T47D (cell line): Measurements from ENCODE around the gene MB21D2.

ENCODE experiments used
- DNase-seq, 2 experiments: peaks; one replicate each; pipeline versions ENCODE4 v3.0.0 to v3.0.0-alpha.2; 2011 to 2012; ENCODE audit warnings: low read depth in 1 of 2, low spot score in 1 of 2
- JUND ChIP-seq: IDR thresholded peaks from 2 replicates; pipeline ENCODE4 v1.6.1; 2012; ENCODE audit warnings: low read depth
- in situ Hi-C: cut with HindIII; loops from 2 replicates; pipeline ENCODE4 v1.10.0; 2016; ENCODE audit warnings: low sequenced_read_pairs, low pct_unique_long_range_greater_than_20kb

MB21D2 gene

DNA sequence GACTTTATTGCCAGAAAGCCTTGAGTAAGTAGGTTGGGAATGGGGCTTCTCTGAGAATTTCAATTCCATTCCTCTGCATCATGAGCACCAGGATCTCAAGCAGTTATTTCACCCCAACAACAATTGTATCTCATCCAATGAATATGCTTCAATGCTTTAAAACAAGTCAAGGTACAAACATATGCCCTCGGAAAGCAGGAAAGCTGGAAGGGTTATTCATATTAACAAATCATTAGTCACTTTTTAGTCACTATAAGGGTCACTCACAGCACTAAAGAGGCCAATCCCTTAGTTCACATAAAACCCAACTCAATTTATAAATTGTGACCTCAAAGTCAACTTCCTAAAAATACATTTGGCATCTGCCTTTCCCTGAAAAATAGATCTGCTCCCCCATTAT is 16.2 kb downstream of the MB21D2 start:
- in situ Hi-C loops: no loop called here
- DNase-seq: no peak
- no peak for TF ChIP-seq JUND

DNA sequence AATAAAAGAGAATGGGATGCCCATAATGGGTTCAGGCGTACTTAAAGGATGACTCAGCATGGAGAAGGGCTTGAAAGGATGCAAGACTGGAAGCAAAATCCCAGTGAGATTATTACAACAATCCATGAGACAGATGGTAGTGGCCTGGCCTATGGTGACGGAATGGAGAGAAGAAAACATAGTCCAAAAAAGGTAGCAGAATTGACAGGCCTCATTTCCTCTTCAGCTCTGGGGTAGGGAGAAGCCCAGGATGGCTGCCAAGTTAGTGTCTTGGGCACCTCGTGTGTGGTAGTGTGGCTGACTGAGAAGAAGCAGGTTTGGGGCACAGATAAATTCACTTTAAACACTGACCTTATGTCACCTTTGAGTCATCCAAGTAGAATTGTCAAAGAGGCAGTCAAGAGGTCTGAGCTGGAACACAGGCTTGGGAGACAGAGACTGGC is 18.1 kb downstream of the MB21D2 start:
- in situ Hi-C loops: no loop called here
- TF ChIP-seq JUND: no peak
- no peak for DNase-seq

DNA sequence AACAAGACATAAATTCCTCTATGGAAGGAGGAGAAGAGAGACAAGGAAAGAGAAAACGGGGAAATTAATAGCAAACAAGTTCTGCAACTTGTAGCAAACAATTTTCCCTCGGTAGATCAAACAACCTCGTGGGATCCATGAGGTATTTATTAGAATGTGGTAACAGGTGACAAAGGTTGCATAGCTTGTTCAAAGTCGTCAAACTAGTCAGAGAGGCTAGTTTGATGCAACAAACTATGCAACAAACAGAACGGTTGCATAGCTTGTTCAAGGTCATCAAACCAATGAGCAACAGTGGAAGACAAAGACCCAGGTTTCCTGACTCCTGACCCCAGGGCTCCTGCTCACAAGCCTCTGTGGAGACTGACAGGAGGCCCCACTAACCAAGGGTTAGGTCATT is 20.7 kb downstream of the MB21D2 start:
- TF ChIP-seq JUND: peak; percentile 74
- DNase-seq: peak in 1 of 2 experiments; percentile 90
- in situ Hi-C loops: no loop called here

DNA sequence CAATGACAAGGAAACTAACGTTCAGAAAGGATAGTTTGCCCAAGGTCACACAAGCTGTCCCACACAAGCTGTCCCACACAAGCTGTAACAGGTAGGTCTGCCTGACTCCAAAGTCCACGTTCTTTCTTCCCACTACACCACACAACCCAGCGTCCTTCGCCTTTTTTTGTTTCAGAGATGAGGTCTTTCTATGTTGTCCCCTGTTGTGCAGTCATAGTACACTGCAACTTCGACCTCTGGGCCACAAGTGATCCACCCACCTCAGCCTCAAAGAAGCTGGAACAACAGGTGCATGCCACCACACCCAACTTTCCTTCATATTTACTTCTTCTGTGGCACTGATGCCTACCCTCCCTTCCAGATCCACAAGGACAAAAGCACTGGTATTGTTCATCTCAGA is 21.4 kb downstream of the MB21D2 start:
- TF ChIP-seq JUND: no peak
- DNase-seq: no peak

DNA sequence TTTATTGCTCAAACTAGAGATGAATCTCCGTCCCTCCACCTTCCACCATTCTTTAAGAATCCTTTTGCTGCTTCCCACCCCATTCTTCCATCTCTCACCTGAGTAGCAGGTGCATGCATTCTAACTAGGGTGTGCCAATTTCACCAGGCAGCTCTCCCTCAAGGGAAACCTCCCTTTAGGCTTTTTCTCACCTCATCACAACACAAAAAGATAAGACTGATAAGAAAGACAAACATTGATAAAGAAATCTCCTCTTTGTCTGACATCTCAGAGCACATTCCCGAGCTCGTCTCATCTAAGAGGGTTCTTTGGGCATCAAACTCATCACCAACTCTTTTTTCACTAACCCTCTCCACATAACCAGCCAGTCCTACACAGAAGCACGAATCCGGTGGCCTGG is 23.0 kb downstream of the MB21D2 start:
- no peak for DNase-seq
- TF ChIP-seq JUND: no peak
- in situ Hi-C loops: no loop called here

More for the DNA sequence above, 21.4 kb downstream of the MB21D2 start:
- in situ Hi-C loops: no loop called here

DNA sequence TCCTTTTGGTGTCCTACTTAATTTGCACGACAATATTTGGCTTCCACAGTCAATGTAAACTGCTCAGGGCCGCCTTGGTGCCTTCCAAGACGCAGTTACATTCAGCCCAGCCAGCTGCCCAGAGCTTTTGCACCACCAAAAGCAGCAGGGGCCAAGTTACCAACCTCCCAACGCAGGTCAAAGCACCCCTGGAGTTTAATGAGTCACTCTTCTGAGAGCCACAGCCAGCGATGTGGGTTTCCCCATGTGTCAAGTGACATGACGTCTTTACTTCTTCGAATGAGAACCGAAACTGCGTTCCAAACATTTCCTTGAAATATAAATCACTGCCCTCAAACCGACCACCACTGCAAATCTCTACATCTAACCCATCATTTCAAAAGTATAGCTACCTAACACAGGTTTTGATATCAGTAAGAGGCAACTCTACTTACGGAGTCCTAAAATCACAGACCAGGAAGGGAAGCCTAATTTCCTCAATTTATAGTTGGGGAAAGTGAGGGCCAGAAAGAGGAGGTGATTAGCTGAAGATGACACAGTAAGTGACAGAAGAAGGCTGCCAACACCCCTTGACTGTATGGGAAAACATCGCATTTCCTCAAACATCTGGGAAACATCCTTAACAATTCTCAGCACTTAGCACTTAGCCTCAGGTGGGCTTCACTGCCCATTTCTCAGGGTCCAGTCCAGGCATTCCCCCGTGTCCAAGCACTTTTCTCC is 24.5 kb downstream of the MB21D2 start:
- in situ Hi-C loops: no loop called here
- TF ChIP-seq JUND: no peak
- DNase-seq: peak in 1 of 2 experiments; percentile 83

DNA sequence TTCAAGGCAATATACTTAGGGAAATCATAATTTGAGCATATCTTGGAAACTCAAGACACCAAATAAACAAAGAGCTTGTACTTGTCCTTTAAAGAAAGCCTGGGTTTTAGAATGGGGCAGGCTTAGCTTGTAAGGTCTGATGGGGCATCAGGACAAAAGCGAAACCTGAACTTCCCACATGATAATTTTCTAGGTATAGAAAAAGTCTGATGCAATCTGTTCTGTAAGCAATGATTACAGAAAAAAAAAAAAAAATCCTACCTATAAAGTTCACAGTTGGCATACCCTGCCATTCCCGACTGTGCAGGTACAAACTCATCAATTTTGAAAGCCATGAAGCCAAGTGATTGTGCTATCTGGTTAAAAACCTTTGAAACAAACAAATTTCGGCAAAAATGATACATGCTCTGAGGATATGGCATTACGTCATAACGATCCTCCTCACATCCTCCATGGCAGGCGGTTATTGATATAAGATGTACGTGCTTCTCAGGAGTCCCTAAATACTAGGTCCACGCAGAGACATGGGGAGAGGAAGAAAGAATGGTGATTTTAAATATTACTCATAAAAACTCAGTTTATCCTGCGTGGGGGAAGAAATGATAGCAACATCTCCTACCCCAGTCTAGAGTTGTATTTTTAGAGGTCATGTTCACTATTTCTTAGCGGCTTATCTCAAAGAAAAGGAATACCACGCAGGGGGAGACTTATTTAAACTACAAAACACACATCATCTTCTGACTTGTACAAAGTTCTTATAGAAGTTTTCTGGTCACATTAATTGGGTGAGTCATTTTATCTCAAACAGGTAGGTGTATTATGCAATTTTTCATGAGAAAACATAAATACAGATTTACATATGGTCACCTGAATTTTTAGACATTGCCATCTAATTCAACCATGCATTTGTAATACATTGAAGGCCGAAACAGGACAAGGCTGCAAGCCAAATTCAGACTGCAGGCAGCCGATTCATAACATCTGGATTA is 27.0 kb downstream of the MB21D2 start:
- in situ Hi-C loops: no loop called here
- no peak for DNase-seq
- no peak for TF ChIP-seq JUND

DNA sequence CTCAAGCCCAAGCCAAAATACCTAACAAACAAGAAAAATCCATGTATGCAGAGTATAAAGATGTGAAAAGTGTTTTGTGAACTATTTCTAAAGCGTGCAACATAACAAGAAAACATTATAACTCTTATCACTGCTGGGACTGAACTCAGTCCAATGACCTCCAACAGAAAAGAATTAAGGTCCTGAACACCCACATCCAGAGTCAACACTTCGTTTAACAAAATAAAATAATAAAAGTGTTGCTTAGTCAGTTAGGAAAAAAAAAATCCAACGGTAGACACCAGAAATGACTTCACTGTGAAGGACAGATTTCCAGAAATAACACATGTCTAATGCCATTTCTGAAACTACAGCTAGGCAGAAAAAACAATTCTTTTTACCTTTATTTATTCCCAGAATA is 28.0 kb downstream of the MB21D2 start:
- TF ChIP-seq JUND: no peak
- in situ Hi-C loops: no loop called here
- no peak for DNase-seq

DNA sequence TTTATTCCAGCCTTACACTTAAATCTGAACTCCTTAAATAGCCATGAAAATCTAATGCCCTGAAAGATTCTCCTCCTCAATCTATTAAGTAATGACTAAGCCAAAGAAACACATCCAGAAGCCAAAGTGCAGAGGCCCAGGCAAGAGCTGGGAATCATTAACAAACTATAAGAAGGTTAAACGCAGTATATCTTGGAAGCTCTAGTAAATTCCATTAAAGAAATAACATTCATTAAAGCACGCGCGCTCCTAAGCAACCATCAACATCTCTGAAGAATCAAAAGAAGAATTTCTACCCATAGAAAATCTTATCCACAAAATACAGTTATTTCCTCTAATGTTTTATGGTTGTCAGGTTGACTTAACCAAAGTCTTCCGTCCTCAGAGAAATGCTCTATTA is 29.5 kb downstream of the MB21D2 start:
- DNase-seq: no peak
- in situ Hi-C loops: no loop called here
- no peak for TF ChIP-seq JUND

DNA sequence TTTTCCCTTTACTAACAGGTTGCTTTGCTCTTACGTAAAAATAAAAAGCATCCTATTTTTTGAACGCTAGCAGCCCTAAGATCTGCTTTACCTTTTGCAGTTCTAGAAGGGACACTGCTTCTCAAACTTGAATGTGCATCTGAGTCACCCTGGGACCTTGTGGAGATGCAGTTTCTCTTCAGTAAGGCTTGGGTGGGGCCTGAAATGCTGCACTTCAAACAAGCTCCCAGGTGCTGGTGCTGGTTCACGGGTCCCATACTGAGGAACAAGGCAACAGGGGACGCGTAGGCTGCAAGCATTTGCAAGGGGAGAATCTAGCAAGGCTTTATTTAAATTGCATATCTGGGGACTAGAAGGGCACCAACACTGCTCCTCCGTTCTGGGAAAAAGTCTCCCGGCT is 30.0 kb downstream of the MB21D2 start:
- in situ Hi-C loops: no loop called here
- no peak for TF ChIP-seq JUND
- no peak for DNase-seq

DNA sequence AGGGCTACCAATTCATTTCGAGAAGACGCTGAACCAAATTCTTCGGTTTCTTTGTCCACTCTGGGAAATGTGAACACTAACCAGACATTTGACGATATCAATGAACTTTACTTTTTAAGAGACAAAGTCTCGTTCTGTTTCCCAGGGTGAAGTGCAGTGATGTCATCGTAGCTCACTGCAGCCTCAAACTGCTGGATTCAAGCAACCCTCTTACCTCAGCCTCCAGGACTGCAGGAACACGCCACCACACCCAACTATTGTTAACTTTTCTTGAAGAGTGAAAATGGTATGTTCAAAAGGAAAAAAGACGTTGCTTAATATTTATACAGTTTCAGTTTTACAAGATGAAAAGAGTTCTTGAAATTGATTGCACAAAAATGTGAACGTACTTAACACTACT is 30.6 kb downstream of the MB21D2 start:
- TF ChIP-seq JUND: no peak
- no peak for DNase-seq
- in situ Hi-C loops: no loop called here

DNA sequence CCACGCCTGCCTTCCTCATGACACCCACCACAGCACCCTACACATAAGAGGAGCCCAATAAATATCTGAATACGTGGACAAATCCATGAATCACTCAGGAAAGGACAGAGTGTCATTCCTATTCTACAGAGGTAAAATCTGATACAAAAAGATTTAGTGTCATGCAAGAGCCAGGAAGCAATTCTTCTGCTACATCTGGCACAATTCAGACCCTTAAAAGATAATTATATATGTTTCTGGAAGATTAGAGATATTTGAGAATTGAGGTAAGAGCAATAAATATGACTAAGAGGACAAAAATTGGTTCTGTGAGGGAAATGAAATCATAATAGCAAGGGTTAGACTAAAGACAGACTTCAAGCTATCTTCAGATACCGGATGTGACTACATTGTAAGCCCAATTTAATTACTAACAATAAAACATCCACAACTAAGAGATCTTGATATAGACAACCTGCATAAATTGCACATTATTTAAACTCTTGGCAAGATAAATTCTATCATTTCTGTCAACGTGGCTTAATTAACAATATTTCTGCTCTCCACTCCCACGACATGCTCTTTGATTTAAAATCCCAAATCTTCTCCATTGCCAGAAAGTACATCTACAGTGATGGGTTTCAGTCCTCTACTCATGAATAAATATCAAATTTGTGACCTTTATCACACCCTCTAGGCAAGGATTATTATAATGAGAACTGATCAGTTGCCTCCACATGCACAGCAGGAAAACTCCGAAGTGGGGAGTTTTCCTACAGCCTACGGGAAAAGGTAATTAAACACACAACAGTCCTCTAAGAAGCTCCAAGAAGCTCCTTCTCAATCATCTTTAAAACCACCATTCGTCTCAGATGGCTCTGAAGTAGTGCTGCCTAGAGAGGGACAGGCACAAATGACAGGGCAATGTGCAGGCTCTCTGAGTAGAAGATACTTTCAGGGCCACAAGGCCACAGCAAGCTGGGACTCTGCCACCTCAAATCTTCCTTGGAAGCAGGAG is 32.6 kb downstream of the MB21D2 start:
- no peak for TF ChIP-seq JUND
- in situ Hi-C loops: no loop called here
- DNase-seq: no peak

DNA sequence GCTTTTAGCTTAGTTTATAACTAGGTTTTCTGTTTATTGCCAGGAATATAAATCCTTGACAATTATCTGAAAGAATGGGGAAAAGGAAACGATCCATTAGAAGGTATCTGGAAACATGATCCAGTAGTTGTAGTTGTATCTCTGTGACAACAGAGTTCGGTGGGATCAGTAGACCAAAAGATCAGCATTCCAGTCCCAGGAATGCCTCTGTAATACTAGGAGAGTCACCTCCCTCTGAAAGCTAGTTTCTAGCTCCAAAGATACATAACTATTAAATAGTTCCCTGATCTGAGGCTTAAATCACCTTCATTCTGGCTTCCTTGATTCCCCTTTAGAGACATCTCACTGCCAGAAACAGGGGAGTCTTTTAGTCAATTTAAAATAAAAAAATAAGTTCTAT is 34.1 kb downstream of the MB21D2 start:
- in situ Hi-C loops: no loop called here
- TF ChIP-seq JUND: no peak
- DNase-seq: no peak
